GM19240 (cell line): Measurements from ENCODE around the gene APBB1.
A peak's percentile ranks its signal among the peaks of the same experiment; 100 is the strongest.

Experiments used
- DNase-seq: peaks from one replicate; pipeline ENCODE4 v3.0.0; 2011; ENCODE audit warnings: low spot score; ENCODE audit not compliant: insufficient read length

APBB1 gene

DNA sequence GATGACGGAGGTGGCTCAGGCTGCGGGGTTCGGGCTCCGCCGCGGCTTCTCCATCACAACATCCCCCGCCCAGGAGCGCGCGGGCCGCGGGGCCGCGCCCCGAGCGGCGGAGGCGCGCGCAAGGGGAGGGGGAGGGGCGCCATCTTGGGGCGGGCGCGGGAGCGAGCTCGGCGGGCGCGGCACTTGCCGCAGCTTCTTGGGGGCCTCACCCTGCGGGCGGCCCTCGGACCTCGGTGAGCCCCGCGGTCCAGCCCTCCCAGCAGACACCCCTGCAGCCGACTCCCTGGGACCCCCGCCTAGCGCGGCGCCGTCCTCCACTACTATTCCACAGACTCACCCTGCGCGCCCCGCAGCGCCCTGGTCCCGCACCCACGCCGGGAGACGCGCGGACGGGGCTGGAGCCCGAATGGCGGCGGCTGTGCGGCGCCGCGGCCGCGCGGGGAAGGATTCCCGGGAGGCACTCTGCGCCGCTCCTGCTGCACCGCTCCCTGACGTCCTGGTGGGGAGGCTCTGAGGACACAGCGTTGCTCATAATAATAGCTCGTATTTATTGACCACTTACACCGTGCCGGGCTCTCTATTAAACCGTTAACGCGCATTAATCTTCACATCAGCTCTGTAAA lies at the start of gene APBB1:
Gene APBB1 (minus strand): TSS at position 86 of the 623 bp plus-strand sequence. CDS start 7,747 bp downstream, outside the sequence.
- DNase-seq = no peak

- DNase-seq = no peak
Measured at GRCh38 chr11:6459099-6459450, 40.2 kb upstream of the APBB1 start.

DNA sequence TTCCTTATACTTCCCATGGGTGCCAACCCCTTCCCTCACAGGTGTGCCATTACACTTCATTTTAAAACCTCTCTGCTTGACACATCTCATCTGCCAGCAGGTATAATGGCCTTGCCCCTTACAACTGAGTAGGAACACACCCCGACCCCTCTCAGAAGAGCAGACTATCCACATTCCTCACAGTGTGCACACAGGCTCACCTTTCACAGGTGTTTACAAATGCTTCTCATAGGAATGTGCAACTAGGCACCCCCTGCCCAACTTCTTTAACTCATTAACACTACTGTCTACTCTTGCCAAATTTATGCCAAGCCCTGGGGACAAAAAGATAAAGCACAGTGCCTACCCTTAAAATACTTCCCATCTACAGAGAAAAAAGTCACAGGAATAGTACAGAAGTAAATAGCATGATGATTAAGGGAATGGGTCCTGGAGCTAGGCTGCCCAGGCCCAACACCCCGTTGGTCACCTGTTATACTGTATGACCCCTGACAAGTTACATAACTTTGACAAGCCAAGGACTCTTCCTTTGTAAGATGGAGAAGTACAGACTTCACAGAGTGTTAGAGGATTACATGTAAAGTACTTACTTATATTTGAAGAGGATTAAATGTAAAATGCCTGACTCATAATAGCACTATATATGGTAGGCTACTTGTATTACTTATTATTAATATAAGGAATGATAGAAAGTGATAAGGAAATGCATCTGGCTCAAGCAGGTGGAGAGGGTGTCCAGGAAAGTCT lies 39.6 kb upstream of the APBB1 start:
- no peak for DNase-seq

DNA sequence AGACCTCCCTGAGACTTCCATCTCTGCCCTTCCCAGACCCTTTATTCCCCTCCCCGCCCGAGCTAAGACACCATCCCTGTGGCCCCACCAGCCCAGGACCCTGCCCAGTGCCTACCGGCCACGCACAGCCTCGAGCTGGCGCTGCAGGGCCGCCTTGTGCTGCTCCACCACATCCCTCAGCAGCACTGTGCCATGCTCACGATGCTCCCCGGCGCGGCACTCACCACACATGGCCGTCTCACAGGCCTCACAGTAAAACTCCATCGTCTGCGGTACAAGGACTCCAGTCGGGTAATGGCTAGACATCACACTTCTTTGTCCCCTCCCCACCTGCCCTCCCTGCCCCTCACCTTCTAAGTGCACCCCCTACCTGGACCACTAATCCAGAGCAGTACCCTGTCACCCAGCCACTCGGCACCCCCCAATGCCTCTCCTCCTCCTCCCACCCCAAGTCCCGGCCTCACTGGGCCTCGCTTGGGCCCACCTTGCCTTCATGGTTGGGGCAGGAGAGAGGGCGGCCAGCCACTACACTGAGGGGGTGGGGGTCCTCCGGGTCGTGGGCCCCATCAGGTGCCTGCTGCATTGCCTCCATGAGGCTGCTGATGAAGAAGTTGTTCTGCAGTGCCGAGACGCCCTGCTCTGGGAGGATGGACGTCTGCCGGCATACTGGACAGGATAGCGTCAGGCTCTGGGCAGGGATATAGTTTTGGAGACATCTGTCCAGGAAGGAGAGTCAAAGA lies 38.9 kb upstream of the APBB1 start:
- no peak for DNase-seq

GRCh38 chr11:6456361-6457073 lies 37.6 kb upstream of the APBB1 start:
- DNase-seq = no peak

DNA sequence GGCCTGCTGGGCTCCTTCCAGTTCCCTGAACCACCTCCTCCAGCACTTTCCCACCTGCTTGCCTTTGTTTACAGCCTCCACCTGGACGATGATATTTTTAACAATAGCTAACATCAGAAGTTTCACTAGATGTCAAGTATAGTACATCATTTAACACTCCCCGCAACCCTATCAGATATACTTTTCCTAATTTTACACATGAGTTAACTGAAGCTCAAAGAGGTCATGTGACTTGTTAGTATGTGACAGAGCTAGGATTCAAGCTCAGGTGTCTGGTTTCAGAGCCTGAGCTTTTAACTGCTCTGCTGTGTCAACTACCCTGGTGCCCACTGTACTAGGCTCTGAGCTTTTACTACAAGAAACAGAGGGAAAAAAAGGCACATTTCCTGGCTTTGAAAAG lies 36.2 kb upstream of the APBB1 start:
- no peak for DNase-seq

GRCh38 chr11:6453152-6453551 lies 34.3 kb upstream of the APBB1 start:
- DNase-seq = no peak

- DNase-seq = no peak
Measured at GRCh38 chr11:6452219-6452618, 33.3 kb upstream of the APBB1 start.

- DNase-seq = no peak
Measured at GRCh38 chr11:6448574-6448973, 29.7 kb upstream of the APBB1 start.

DNA sequence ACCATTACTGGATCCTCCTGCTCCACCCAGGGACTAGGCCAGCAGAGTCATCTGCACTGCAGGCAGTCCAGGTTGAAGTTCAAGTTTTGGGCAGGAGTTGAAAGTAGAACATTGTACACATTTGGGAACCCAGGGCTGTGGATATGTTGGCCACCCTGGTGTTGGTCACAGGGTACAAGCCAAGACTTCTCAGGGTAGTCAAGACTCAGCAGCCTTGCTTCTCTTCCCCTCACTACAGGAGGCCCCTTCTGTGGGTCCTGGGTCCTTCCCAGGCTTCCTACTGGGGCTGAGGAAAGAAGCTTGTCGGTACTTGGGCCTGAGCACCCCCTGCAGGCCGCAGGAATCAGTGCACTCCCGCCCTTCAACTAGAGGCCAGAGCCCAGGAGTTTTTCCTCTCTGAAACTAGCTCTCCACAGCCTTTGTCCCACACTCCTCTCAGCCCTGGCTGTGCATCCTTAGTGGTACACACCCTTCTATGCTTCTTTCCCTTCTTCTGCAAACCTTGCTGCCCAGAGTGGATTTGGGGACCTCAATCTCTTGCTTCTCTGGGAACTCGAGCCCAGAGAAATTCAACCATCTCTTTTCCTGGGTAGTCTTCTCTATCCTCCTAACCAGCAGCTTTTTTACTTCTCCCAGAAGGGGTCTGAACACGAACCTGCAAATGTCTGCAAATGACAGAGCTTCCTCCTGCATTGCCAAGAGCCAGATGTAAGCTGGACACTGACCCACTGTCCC lies 24.5 kb upstream of the APBB1 start:
- DNase-seq = peak; percentile 50

DNA sequence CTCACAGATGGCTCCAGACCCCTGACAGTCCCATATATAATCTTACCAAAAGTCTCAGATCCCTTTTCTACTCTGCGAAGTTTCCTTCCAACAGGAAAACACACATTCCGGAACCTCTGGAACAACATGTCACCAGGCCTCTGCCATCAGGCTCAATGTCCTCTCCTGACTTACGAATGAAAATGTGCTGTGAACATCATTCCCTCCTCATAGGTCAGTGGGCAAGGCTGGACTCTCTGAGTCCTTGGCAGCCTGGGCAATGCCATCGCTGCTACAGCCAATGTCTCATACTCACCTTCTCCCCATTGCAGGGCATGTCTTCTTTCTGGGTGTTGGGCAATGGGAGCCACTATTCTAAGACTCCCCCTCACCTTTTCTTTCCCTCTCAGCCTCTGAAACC lies 23.5 kb upstream of the APBB1 start:
- DNase-seq = no peak

DNA sequence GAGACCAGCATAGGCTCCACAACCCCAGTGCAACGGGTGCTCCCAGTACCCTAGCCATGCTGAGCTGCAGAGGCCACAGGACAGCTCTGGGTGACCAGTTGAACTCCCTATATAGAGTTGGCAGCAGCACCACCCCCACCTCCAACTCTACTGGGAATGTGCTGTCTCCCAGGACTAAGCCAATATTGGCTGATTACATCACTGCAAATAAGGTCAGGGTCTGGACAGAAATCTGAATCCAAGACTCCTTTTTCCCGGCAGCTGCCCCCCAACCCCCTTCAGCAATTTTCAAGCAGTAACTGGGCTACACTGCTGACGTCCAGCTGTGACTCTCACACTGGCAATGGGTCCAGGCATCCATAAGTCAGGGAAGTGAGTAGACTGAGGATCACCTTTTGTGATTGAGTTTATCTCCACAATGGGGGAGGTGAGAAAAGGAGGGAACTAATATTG lies 22.0 kb upstream of the APBB1 start, which contains the start of gene HPX:
Gene HPX (minus strand): TSS at position 82 of the 453 bp plus-strand sequence. CDS start 24 bp downstream, at position 58.
- DNase-seq = no peak

DNA sequence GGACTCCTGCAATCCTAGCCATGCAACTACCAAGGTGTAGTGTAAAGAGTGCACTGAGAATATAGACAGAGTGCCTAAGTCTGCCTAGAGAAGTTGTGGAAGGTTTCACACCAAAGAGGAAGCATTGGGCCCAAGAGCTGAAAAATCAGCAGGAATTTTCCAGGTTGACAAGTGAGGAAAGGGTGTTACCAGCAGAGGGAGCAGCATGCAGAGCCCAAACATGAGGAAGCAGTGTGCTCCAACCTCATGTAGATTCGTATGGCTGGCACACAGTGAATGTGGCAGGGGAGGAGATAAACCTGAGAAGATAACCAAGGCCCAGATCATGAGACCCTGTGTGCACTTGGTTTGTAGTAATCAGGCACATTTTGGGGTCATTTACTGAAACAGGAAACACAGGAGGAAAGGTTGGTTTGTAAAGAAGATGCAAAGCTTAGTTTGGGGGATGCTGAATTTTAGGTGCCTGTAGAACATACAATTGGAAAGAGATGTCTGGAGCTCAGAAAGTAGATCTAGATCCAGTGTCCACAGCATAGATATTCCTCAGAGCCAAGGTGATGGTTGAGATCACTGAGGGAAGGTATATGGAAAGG lies 20.2 kb upstream of the APBB1 start:
- no peak for DNase-seq

GRCh38 chr11:6437993-6438392 lies 19.1 kb upstream of the APBB1 start:
- no peak for DNase-seq

- DNase-seq = no peak
Measured at GRCh38 chr11:6437423-6437822, 18.5 kb upstream of the APBB1 start.

- DNase-seq = no peak
Measured at GRCh38 chr11:6433998-6434660, 15.2 kb upstream of the APBB1 start.

DNA sequence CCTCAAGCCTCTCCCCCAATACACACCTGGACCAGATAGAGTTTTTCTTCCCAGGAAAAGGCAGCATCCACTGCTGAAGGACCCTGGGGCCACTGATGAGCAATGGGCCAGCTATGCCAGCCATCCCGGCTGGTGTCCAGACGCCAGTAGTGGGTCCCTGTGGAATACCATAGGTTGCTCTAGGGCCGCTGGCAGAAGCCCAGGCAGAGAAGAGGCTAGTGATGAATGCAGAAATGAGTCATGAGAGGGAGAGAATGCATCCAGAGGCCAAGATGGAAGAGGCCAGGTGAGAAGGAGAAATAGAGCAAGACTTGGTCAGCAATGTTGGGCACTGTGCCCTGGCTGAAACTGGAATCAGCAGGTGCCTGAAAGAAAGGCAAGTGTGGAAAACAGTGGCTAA lies 13.0 kb upstream of the APBB1 start:
- DNase-seq = no peak

GRCh38 chr11:6427516-6427915 lies 8.6 kb upstream of the APBB1 start:
- DNase-seq = no peak

DNA sequence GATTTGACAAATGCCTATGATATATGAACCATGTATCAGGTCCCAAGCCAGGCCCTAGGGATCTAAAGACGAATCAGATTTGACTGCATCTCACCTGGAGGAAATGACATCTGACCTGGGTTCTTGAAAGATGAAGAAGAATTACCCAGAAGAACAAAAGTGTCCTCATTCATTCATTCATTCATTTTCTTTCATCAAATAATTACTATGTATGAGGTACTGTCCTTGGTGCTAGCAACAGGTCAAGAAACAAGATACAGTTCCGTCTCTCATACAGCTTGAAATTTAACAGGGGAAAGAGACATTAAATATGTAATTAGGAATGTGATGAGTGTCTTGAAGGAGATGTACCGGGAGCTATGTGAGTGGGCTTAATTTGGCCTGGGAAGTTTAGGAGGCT lies 1.8 kb upstream of the APBB1 start:
- DNase-seq = no peak

DNA sequence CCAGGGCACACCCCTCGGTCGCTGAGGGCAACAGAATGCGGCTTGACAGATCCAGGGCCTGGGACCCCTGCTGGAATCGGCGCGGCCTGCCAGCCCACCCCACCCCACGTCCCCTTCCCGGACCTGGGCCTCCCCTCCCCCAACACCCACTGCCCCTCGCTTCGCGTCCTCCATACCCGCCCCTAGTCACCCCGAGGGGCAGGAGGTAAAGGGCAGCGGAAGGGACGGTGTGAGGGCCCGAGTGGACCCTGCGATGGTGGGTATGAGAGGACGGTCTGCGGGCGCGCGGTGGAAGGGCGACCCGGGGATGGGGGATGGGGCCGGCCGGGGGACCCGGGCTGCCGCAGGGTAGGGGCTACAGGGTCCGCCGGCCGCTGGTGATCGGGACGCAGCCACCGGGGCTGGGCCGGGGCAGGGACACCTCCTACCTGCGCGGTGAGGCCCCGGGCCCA lies 311 bp downstream of the APBB1 start:
- no peak for DNase-seq
